GM12878 (cell line): ENCODE data around the gene MMP7. TPM values are rescaled to one million over a fixed set of nuclear protein-coding genes. Genes with fewer than 3 reads are reported as not detected.

Experiments
- CHD2 ChIP-seq: IDR thresholded peaks from 2 replicates; pipeline ENCODE4 v1.6.1; 2011; ENCODE audit warnings: low read depth, low read length, improper control_type of control experiment, borderline replicate concordance
- EGR1 ChIP-seq, 2 experiments: IDR thresholded peaks; 1 replicate in 1 of 2; 2 replicates in 1 of 2; pipeline ENCODE4 v1.6.1; 2011 to 2012; ENCODE audit warnings: low read depth in 2 of 2, low read length in 2 of 2, borderline replicate concordance in 1 of 2, mild to moderate bottlenecking in 1 of 2, moderate library complexity in 1 of 2
- GABPA ChIP-seq: IDR thresholded peaks from 2 replicates; pipeline ENCODE4 v1.6.1; 2014; ENCODE audit warnings: antibody characterized with exemption, low read depth, mild to moderate bottlenecking, inconsistent platforms
- MTA3 ChIP-seq: IDR thresholded peaks from 2 replicates; pipeline ENCODE4 v1.6.1; 2012; ENCODE audit warnings: low read length, inconsistent platforms, borderline replicate concordance
- NFIC ChIP-seq: IDR thresholded peaks from 2 replicates; pipeline ENCODE4 v1.6.1; 2012; ENCODE audit warnings: low read depth, mild to moderate bottlenecking, inconsistent platforms, low read length, moderate library complexity
- NR2F1 ChIP-seq: fragments of 450-650 bp; conservative IDR thresholded peaks from 2 replicates; pipeline ENCODE4 v1.6.1; 2017; ENCODE audit warnings: mild to moderate bottlenecking
- PML ChIP-seq: IDR thresholded peaks from 2 replicates; pipeline ENCODE4 v1.6.1; 2012; ENCODE audit warnings: low read length, inconsistent platforms
- TCF12 ChIP-seq: IDR thresholded peaks from 2 replicates; pipeline ENCODE4 v1.6.1; 2011; ENCODE audit warnings: low read depth, mild to moderate bottlenecking, low read length
- WRNIP1 ChIP-seq: IDR thresholded peaks from 2 replicates; pipeline ENCODE4 v1.6.1; 2011; ENCODE audit warnings: low read depth, low read length, improper control_type of control experiment, borderline replicate concordance
- ZNF24 ChIP-seq: fragments of 450-650 bp; IDR thresholded peaks from 2 replicates; pipeline ENCODE4 v1.6.1; 2017; ENCODE audit warnings: antibody characterized with exemption, mild to moderate bottlenecking
- ZNF274 ChIP-seq: IDR thresholded peaks from one replicate; pipeline ENCODE4 v1.8.0; 2011; ENCODE audit not compliant: insufficient read length, insufficient read depth
- ZZZ3 ChIP-seq: IDR thresholded peaks from 2 replicates; pipeline ENCODE4 v1.6.1; 2011; ENCODE audit warnings: low read depth; ENCODE audit not compliant: control insufficient read depth, insufficient read length
- polyA plus RNA-seq, 11 experiments: library from polyadenylated mRNA; depleted of rRNA in 4 of 11; unstranded in 6 of 11; stranded (reverse) in 5 of 11; fragments of >200 nt; fragmentation: Nextera tagmentation in 4 of 11; fragmentation: Illumina TruSeq in 1 of 11; extraction: Ambion mirVana in 4 of 11; extraction: Trizol in 1 of 11; gene quantifications; 1 replicate in 1 of 11; 2 replicates in 10 of 11; pipeline versions ENCODE4 v1.2.1 to v1.2.3, GENCODE V29; 2011 to 2016; ENCODE audit warnings: inconsistent platforms in 2 of 11, missing spikeins in 2 of 11, low read depth in 1 of 11
- total RNA-seq, 4 experiments: library from RNA; depleted of rRNA in 3 of 4; stranded (reverse); fragments of >200 nt in 3 of 4; fragmentation: Illumina TruSeq in 1 of 4; extraction: Trizol in 1 of 4; gene quantifications; 2 replicates each; pipeline versions ENCODE4 v1.2.1 to v1.2.3, GENCODE V29; 2013 to 2021
- TF ChIP-seq, protein P1 (sequence below): fragments of 450-650 bp; IDR thresholded peaks from 2 replicates; pipeline ENCODE4 v1.6.1; 2018; ENCODE audit warnings: borderline replicate concordance, mild to moderate bottlenecking; ENCODE audit not compliant: partially characterized antibody
- TF ChIP-seq, protein P2 (sequence below): fragments of 450-650 bp; IDR thresholded peaks from 2 replicates; pipeline ENCODE4 v1.6.1; 2017; ENCODE audit warnings: antibody characterized with exemption, mild to moderate bottlenecking, moderate library complexity
- TF ChIP-seq, protein P3 (sequence below), 3 experiments: IDR thresholded peaks in 2 of 3; conservative IDR thresholded peaks in 1 of 3; 2 replicates each; pipeline ENCODE4 v1.5.1; 2011; ENCODE audit warnings: low read depth in 3 of 3, low read length in 3 of 3, mild to moderate bottlenecking in 3 of 3, control low read depth in 2 of 3, moderate library complexity in 2 of 3, inconsistent platforms in 1 of 3, mixed read lengths in 1 of 3; ENCODE audit not compliant: control insufficient read depth in 2 of 3, insufficient read depth in 1 of 3; ENCODE audit errors: extremely low read depth in 1 of 3
- TF ChIP-seq, protein P4 (sequence below): fragments of 450-650 bp; IDR thresholded peaks from 2 replicates; pipeline ENCODE4 v1.6.1; 2016; ENCODE audit warnings: mild to moderate bottlenecking, moderate library complexity, borderline replicate concordance
- TF ChIP-seq, protein P5 (sequence below): fragments of 450-650 bp; IDR thresholded peaks from 2 replicates; pipeline ENCODE4 v1.6.1; 2017; ENCODE audit warnings: low read depth, mild to moderate bottlenecking, moderate library complexity

MMP7 gene
- total and polyA plus RNA-seq, 10 of the 15 experiments (the other 5 are each of a cell fraction or from before 2014, with no cell fraction given) = 0.63 to 18.0 (median 1.1) TPM

DNA sequence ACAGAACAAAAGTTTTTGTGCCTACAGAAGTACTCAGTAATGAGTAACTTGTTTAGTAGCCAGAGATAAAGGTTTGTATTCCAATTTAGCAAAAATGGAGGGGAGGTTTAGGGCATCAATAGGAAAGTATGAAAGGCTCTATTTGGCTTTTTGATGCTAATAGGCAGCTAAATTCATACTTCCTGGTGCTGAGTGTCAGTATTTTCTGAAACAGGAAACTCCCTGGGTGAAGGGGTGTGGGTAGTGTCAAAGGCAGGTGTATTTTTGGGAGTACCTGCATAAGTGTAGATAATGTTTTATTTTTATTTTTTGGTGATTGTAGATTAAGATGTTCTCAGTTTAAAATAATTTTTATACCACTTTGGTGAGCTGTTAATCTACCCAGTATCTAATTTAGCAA lies 29.3 kb upstream of the MMP7 start (continued):
- no peak for TF ChIP-seq EGR1 (IDR thresholded peaks at IDR 0.05; ENCODE audit: borderline replicate concordance in 1 of 2, low read depth in 2 of 2, low read length in 2 of 2)
- TF ChIP-seq GABPA = peak; percentile 31; the same call in 1 of the 2 replicates
- no peak for TF ChIP-seq WRNIP1
- TF ChIP-seq NFIC = peak; percentile 26; the same call in 1 of the 2 replicates
- 0 out of 2 replicates have a peak, but pooled peaks have one; percentile 23 for TF ChIP-seq ZNF24
- TF ChIP-seq ZNF274 = no peak
- TF ChIP-seq, protein P1, sequence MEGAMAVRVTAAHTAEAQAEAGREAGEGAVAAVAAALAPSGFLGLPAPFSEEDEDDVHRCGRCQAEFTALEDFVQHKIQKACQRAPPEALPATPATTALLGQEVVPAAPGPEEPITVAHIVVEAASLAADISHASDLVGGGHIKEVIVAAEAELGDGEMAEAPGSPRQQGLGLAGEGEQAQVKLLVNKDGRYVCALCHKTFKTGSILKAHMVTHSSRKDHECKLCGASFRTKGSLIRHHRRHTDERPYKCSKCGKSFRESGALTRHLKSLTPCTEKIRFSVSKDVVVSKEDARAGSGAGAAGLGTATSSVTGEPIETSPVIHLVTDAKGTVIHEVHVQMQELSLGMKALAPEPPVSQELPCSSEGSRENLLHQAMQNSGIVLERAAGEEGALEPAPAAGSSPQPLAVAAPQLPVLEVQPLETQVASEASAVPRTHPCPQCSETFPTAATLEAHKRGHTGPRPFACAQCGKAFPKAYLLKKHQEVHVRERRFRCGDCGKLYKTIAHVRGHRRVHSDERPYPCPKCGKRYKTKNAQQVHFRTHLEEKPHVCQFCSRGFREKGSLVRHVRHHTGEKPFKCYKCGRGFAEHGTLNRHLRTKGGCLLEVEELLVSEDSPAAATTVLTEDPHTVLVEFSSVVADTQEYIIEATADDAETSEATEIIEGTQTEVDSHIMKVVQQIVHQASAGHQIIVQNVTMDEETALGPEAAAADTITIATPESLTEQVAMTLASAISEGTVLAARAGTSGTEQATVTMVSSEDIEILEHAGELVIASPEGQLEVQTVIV = no peak
- TF ChIP-seq TCF12 = no peak
- TF ChIP-seq PML = no peak
- TF ChIP-seq, protein P2, sequence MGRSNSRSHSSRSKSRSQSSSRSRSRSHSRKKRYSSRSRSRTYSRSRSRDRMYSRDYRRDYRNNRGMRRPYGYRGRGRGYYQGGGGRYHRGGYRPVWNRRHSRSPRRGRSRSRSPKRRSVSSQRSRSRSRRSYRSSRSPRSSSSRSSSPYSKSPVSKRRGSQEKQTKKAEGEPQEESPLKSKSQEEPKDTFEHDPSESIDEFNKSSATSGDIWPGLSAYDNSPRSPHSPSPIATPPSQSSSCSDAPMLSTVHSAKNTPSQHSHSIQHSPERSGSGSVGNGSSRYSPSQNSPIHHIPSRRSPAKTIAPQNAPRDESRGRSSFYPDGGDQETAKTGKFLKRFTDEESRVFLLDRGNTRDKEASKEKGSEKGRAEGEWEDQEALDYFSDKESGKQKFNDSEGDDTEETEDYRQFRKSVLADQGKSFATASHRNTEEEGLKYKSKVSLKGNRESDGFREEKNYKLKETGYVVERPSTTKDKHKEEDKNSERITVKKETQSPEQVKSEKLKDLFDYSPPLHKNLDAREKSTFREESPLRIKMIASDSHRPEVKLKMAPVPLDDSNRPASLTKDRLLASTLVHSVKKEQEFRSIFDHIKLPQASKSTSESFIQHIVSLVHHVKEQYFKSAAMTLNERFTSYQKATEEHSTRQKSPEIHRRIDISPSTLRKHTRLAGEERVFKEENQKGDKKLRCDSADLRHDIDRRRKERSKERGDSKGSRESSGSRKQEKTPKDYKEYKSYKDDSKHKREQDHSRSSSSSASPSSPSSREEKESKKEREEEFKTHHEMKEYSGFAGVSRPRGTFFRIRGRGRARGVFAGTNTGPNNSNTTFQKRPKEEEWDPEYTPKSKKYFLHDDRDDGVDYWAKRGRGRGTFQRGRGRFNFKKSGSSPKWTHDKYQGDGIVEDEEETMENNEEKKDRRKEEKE = no peak
- TF ChIP-seq, protein P3, sequence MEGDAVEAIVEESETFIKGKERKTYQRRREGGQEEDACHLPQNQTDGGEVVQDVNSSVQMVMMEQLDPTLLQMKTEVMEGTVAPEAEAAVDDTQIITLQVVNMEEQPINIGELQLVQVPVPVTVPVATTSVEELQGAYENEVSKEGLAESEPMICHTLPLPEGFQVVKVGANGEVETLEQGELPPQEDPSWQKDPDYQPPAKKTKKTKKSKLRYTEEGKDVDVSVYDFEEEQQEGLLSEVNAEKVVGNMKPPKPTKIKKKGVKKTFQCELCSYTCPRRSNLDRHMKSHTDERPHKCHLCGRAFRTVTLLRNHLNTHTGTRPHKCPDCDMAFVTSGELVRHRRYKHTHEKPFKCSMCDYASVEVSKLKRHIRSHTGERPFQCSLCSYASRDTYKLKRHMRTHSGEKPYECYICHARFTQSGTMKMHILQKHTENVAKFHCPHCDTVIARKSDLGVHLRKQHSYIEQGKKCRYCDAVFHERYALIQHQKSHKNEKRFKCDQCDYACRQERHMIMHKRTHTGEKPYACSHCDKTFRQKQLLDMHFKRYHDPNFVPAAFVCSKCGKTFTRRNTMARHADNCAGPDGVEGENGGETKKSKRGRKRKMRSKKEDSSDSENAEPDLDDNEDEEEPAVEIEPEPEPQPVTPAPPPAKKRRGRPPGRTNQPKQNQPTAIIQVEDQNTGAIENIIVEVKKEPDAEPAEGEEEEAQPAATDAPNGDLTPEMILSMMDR (IDR thresholded peaks at IDR 0.05 in 2 of 3, conservative IDR thresholded peaks at IDR 0.05 in 1 of 3; ENCODE audit: control insufficient read depth in 2 of 3, extremely low read depth in 1 of 3, insufficient read depth in 1 of 3, low read depth in 3 of 3, low read length in 3 of 3) = no peak
- TF ChIP-seq NR2F1 = no peak
- TF ChIP-seq, protein P4, sequence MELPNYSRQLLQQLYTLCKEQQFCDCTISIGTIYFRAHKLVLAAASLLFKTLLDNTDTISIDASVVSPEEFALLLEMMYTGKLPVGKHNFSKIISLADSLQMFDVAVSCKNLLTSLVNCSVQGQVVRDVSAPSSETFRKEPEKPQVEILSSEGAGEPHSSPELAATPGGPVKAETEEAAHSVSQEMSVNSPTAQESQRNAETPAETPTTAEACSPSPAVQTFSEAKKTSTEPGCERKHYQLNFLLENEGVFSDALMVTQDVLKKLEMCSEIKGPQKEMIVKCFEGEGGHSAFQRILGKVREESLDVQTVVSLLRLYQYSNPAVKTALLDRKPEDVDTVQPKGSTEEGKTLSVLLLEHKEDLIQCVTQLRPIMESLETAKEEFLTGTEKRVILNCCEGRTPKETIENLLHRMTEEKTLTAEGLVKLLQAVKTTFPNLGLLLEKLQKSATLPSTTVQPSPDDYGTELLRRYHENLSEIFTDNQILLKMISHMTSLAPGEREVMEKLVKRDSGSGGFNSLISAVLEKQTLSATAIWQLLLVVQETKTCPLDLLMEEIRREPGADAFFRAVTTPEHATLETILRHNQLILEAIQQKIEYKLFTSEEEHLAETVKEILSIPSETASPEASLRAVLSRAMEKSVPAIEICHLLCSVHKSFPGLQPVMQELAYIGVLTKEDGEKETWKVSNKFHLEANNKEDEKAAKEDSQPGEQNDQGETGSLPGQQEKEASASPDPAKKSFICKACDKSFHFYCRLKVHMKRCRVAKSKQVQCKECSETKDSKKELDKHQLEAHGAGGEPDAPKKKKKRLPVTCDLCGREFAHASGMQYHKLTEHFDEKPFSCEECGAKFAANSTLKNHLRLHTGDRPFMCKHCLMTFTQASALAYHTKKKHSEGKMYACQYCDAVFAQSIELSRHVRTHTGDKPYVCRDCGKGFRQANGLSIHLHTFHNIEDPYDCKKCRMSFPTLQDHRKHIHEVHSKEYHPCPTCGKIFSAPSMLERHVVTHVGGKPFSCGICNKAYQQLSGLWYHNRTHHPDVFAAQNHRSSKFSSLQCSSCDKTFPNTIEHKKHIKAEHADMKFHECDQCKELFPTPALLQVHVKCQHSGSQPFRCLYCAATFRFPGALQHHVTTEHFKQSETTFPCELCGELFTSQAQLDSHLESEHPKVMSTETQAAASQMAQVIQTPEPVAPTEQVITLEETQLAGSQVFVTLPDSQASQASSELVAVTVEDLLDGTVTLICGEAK = no peak
- no peak for TF ChIP-seq MTA3
- TF ChIP-seq, protein P5, sequence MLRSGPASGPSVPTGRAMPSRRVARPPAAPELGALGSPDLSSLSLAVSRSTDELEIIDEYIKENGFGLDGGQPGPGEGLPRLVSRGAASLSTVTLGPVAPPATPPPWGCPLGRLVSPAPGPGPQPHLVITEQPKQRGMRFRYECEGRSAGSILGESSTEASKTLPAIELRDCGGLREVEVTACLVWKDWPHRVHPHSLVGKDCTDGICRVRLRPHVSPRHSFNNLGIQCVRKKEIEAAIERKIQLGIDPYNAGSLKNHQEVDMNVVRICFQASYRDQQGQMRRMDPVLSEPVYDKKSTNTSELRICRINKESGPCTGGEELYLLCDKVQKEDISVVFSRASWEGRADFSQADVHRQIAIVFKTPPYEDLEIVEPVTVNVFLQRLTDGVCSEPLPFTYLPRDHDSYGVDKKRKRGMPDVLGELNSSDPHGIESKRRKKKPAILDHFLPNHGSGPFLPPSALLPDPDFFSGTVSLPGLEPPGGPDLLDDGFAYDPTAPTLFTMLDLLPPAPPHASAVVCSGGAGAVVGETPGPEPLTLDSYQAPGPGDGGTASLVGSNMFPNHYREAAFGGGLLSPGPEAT = peak; percentile 67
- no peak for TF ChIP-seq ZZZ3
- TF ChIP-seq CHD2 = 0 out of 2 replicates have a peak, but pooled peaks have one; percentile 29
